ENCODE data around the gene OTUD1. TPM values are rescaled to one million over a fixed set of nuclear protein-coding genes. Genes with fewer than 3 reads are reported as not detected.

OTUD1 gene
- total and polyA plus RNA-seq, 2 experiments from 2014 or later = 31.7 to 38.5 TPM

DNA sequence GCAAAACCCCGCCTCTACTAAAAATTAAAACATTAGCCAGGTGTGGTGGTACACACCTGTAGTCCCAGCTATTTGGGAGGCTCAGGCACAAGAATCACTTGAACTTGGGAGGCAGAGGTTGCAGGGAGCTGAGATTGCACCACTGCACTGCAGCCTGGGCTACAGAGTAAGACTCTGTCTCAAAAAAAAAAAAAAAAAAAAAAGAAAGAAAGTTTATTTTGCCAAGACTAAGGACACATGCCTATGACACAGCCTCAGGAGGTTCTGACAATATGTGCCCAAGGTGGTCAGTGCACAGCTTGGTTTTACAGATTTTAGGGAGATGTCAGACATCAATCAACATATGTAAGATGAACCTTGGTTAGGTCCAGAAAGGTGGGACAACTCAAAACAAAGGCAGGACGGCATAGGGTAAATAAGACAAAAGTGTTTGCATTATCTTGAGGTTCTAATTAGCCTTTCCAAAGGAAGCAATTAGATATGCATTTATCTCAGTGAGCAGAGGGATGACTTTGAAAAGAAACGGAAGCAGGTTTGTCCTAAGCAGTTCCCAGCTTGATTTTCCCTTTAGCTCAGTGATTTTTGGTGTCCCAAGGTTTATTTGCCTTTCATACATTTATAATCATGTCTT is 20.7 kb upstream of the OTUD1 start:
- Histone ChIP-seq H3K27ac (no peak overlapping the region), H3K9me2 (replicated peaks; ENCODE audit: insufficient read depth) (no peaks in the 10 kb centered on the region), H4K20me1 (ENCODE audit: insufficient read depth, poor library complexity, severe bottlenecking) (no peaks in the 10 kb centered on the region), H3K36me3 (replicated peaks; ENCODE audit: insufficient read depth, low read depth) (no peaks in the 10 kb centered on the region), H3K4me1 (ENCODE audit: insufficient read depth) (peaks cover 4% of the 10 kb centered on the region), H3K9me3 (ENCODE audit: low read depth) (no peaks in the 10 kb centered on the region), H3K79me2 (no peaks in the 10 kb centered on the region), H2AFZ (no peak overlapping the region), H3K4me2 (no peak overlapping the region), H3K27me3 (no peaks in the 10 kb centered on the region), H3K4me3 (no peak overlapping the region)
- TF ChIP-seq, protein P1, sequence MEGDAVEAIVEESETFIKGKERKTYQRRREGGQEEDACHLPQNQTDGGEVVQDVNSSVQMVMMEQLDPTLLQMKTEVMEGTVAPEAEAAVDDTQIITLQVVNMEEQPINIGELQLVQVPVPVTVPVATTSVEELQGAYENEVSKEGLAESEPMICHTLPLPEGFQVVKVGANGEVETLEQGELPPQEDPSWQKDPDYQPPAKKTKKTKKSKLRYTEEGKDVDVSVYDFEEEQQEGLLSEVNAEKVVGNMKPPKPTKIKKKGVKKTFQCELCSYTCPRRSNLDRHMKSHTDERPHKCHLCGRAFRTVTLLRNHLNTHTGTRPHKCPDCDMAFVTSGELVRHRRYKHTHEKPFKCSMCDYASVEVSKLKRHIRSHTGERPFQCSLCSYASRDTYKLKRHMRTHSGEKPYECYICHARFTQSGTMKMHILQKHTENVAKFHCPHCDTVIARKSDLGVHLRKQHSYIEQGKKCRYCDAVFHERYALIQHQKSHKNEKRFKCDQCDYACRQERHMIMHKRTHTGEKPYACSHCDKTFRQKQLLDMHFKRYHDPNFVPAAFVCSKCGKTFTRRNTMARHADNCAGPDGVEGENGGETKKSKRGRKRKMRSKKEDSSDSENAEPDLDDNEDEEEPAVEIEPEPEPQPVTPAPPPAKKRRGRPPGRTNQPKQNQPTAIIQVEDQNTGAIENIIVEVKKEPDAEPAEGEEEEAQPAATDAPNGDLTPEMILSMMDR (IDR thresholded peaks at IDR 0.05; ENCODE audit: poor library complexity) = no peak
- TF ChIP-seq EZH2 (IDR thresholded peaks at IDR 0.05; ENCODE audit: borderline replicate concordance) = no peak
- TF ChIP-seq EZH2phosphoT487 (IDR thresholded peaks at IDR 0.05; ENCODE audit: low read depth, severe bottlenecking, unreplicated experiment) = no peak
- DNase-seq (ENCODE audit: low spot score) = no peak
- 84% methylated on average over 3 of the region's 3 CpGs for WGBS (ENCODE audit: low lambda C conversion rate, missing lambda C conversion rate)

DNA sequence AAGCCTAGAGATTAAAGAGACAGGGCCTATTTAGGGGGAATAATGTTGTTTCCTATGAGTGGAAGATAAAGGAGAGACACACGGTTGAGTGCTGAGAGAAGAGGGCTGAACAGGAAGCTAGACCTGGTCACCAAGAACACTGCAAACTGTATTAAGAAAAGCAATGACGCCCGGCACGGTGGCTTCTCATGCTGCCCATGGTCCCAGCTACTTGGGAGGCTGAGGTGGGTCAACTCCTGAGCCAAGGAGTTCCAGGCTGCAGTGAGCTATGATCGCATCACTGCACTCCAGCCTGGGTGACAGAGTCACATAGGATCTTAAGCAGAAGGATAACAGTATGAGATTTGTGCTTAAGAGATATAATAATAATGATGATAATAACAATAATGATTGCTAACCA is 19.7 kb upstream of the OTUD1 start:
- Histone ChIP-seq H3K9me2 (replicated peaks; ENCODE audit: insufficient read depth) (no peaks in the 10 kb centered on the region), H3K27ac (no peak overlapping the region), H4K20me1 (ENCODE audit: insufficient read depth, poor library complexity, severe bottlenecking) (no peaks in the 10 kb centered on the region), H3K9me3 (ENCODE audit: low read depth) (no peaks in the 10 kb centered on the region), H3K36me3 (replicated peaks; ENCODE audit: insufficient read depth, low read depth) (no peaks in the 10 kb centered on the region), H3K4me2 (no peak overlapping the region), H2AFZ (no peak overlapping the region), H3K79me2 (no peaks in the 10 kb centered on the region), H3K4me3 (no peak overlapping the region), H3K27me3 (no peaks in the 10 kb centered on the region), H3K4me1 (ENCODE audit: insufficient read depth) (peaks cover 4% of the 10 kb centered on the region)
- no peak for DNase-seq (ENCODE audit: low spot score)
- no peak for TF ChIP-seq EZH2 (IDR thresholded peaks at IDR 0.05; ENCODE audit: borderline replicate concordance)
- TF ChIP-seq, protein P1 (IDR thresholded peaks at IDR 0.05; ENCODE audit: poor library complexity) = no peak
- no peak for TF ChIP-seq EZH2phosphoT487 (IDR thresholded peaks at IDR 0.05; ENCODE audit: low read depth, severe bottlenecking, unreplicated experiment)
- WGBS (ENCODE audit: low lambda C conversion rate, missing lambda C conversion rate) = 81% methylated on average over 5 of the region's 5 CpGs

DNA sequence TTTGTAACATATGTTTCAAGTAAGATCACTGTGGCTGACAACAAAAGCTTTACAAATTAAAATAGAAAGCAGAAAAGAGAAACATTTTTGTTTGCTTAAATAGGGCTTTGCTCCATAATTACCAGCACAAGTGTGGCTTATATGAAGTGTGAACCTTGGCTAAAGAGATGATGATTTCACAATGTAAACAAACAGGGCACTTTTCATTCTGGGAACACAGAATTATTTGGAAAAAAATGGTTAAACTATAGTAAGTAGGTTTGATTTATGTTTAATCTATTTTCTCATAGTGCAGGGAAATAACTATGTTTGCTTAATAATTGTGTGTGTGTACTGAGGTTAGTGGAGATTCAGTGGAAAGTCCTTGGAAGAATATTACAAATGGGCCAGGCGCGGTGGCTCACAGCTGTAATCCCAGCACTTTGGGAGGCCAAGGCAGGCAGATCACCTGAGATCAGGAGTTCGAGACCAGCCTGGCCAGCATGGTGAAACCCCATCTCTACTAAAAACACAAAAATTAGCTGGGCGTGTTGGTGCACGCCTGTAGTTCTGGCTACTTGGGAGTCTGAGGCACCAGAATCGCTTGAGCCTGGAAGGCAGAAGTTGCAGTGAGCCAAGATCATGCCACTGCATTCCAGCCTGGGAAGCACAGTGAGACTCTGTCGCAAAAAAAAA is 19.1 kb upstream of the OTUD1 start:
- Histone ChIP-seq H3K9me2 (replicated peaks; ENCODE audit: insufficient read depth) (no peaks in the 10 kb centered on the region), H4K20me1 (ENCODE audit: insufficient read depth, poor library complexity, severe bottlenecking) (no peaks in the 10 kb centered on the region), H3K27ac (no peak overlapping the region), H3K27me3 (no peaks in the 10 kb centered on the region), H3K36me3 (replicated peaks; ENCODE audit: insufficient read depth, low read depth) (no peaks in the 10 kb centered on the region), H3K4me1 (ENCODE audit: insufficient read depth) (peaks cover 4% of the 10 kb centered on the region), H3K4me3 (no peak overlapping the region), H2AFZ (no peak overlapping the region), H3K4me2 (no peak overlapping the region), H3K9me3 (ENCODE audit: low read depth) (no peaks in the 10 kb centered on the region), H3K79me2 (no peaks in the 10 kb centered on the region)
- WGBS (ENCODE audit: low lambda C conversion rate, missing lambda C conversion rate) = 80% methylated on average over 7 of the region's 7 CpGs
- no peak for DNase-seq (ENCODE audit: low spot score)
- TF ChIP-seq, protein P1 (IDR thresholded peaks at IDR 0.05; ENCODE audit: poor library complexity) = no peak
- TF ChIP-seq EZH2phosphoT487 (IDR thresholded peaks at IDR 0.05; ENCODE audit: low read depth, severe bottlenecking, unreplicated experiment) (no peak), EZH2 (IDR thresholded peaks at IDR 0.05; ENCODE audit: borderline replicate concordance) (no peak)

Data from hepatocyte (in vitro differentiated cells).